GM21529 (cell line): ENCODE results near the gene TNIP1.

Experiments
- ATAC-seq: cut with Tn5 transposase; IDR thresholded peaks from one replicate; pipeline ENCODE4 v1.9.1; 2021; ENCODE audit not compliant: unreplicated experiment

TNIP1 gene

GRCh38 chr5:151085517-151086041 lies 4.7 kb upstream of the TNIP1 start:
- peak; percentile 18 for ATAC-seq

- ATAC-seq, result no peak
Observed at GRCh38 chr5:151084363-151084762, 3.5 kb upstream of the TNIP1 start.

- ATAC-seq, result peak; percentile 7
Observed at GRCh38 chr5:151083081-151083676, 2.3 kb upstream of the TNIP1 start.

- no peak for ATAC-seq
Observed at GRCh38 chr5:151082282-151082902, 1.6 kb upstream of the TNIP1 start.

- ATAC-seq, result no peak
Observed at GRCh38 chr5:151081431-151082281, 822 bp upstream of the TNIP1 start.

- ATAC-seq, result no peak
Observed at GRCh38 chr5:151079838-151080612, 809 bp downstream of the TNIP1 start.

- ATAC-seq, result peak; percentile 51
Observed at GRCh38 chr5:151078490-151079262, 2.2 kb downstream of the TNIP1 start.

GRCh38 chr5:151077967-151078366 lies 2.9 kb downstream of the TNIP1 start:
- no peak for ATAC-seq

GRCh38 chr5:151077419-151077818 lies 3.4 kb downstream of the TNIP1 start:
- no peak for ATAC-seq

GRCh38 chr5:151076616-151077015 lies 4.2 kb downstream of the TNIP1 start:
- ATAC-seq, result no peak

- no peak for ATAC-seq
Observed at GRCh38 chr5:151075698-151076331, 5.0 kb downstream of the TNIP1 start.

- no peak for ATAC-seq
Observed at GRCh38 chr5:151074557-151074956, 6.3 kb downstream of the TNIP1 start.

GRCh38 chr5:151073280-151073679 lies 7.6 kb downstream of the TNIP1 start:
- ATAC-seq, result no peak

GRCh38 chr5:151072630-151073025 lies 8.2 kb downstream of the TNIP1 start:
- ATAC-seq, result no peak

- no peak for ATAC-seq
Observed at GRCh38 chr5:151071848-151072629, 8.8 kb downstream of the TNIP1 start.

GRCh38 chr5:151071021-151071420 lies 9.8 kb downstream of the TNIP1 start:
- ATAC-seq, result no peak

- no peak for ATAC-seq
Observed at GRCh38 chr5:151070449-151070848, 10.4 kb downstream of the TNIP1 start.

GRCh38 chr5:151068433-151069197 lies 12.2 kb downstream of the TNIP1 start:
- ATAC-seq, result peak; percentile 58
